ENCODE measurements around the gene ATRX.

GRCh38 chrX:77788050-77788449 lies 2.0 kb upstream of the ATRX start:
- TF ChIP-seq CTCF (IDR thresholded peaks at IDR 0.05) (no peak), POLR2A (IDR thresholded peaks at IDR 0.05) (no peak), EP300 (IDR thresholded peaks at IDR 0.05) (no peak)

All from ovary (tissue), 3 donors.